Measurements from ENCODE around the gene FETUB.

- TF ChIP-seq CTCF (conservative IDR thresholded peaks at IDR 0.05) (no peak), ZFX (IDR thresholded peaks at IDR 0.05) (no peak)
Observed at GRCh38 chr3:186671051-186671450, 30.9 kb downstream of the FETUB start.

Data from C4-2B (cell line).